Measurements from ENCODE around the gene FLYWCH2. TPM values are rescaled to one million over a fixed set of nuclear protein-coding genes. Genes with fewer than 3 reads are reported as not detected.
"Not testable (repeated sequence)": the region's sequence is repeated elsewhere in the genome, so short reads cannot be mapped to it uniquely, and the experiment has no call there.

FLYWCH2 gene
- total RNA-seq, 1 experiment from 2014 or later: 23.9 TPM

DNA sequence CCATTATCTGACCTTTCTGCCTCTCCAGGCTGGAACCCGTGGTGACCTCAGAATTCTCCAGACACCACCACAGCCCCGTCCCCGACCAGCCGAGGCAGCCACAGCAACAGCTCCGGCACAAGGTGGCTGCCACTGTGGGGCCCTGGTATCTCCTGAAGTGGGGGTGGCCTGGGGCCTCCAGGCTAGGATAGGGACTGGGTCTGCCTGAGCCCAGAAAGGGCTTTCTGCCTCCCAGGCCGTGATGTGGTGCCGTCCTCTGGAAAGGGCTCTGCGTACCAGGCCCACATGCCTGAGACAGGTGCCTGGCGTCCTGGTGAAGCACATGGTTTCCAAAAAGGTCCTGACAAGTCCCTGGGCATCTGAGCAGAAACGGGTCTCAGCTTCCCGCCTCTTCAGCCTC, 45.8 kb downstream of the FLYWCH2 start:
- no TSS peak for BruUV-seq (replicated peaks)
- no peak overlapping the region for H3K27ac ChIP-seq (ENCODE audit: low read depth, low read length, poor library complexity, severe bottlenecking)
- TF ChIP-seq, protein P1, sequence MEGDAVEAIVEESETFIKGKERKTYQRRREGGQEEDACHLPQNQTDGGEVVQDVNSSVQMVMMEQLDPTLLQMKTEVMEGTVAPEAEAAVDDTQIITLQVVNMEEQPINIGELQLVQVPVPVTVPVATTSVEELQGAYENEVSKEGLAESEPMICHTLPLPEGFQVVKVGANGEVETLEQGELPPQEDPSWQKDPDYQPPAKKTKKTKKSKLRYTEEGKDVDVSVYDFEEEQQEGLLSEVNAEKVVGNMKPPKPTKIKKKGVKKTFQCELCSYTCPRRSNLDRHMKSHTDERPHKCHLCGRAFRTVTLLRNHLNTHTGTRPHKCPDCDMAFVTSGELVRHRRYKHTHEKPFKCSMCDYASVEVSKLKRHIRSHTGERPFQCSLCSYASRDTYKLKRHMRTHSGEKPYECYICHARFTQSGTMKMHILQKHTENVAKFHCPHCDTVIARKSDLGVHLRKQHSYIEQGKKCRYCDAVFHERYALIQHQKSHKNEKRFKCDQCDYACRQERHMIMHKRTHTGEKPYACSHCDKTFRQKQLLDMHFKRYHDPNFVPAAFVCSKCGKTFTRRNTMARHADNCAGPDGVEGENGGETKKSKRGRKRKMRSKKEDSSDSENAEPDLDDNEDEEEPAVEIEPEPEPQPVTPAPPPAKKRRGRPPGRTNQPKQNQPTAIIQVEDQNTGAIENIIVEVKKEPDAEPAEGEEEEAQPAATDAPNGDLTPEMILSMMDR (conservative IDR thresholded peaks at IDR 0.05; ENCODE audit: low read depth, low read length): no peak
- TF ChIP-seq EZH2 (IDR thresholded peaks at IDR 0.05; ENCODE audit: borderline replicate concordance, low read depth, low read length, poor library complexity, severe bottlenecking): no peak
- peaks cover 7% of the 10 kb centered on the region for H3K36me3 ChIP-seq (ENCODE audit: insufficient read depth, low read length, poor library complexity, severe bottlenecking)
- H3K4me3 ChIP-seq (ENCODE audit: low read depth, low read length, poor library complexity, severe bottlenecking): no peak overlapping the region
- H3K9me3 ChIP-seq (ENCODE audit: low read depth, low read length, poor library complexity, severe bottlenecking): no peaks in the 10 kb centered on the region
- peaks cover 5% of the 10 kb centered on the region for H3K4me1 ChIP-seq (ENCODE audit: insufficient read depth, low read length, poor library complexity, severe bottlenecking)
- ChIA-PET CTCF (no interaction called here), POLR2A (ENCODE audit: low non-redundant PET) (no interaction called here)
- no peak for DNase-seq (ENCODE audit: low spot score)
- intact Hi-C loops (cut with micrococcal nuclease; ENCODE audit: unreplicated experiment): loop anchor here (5.0 kb wide), 1 partner anchor 34 kb away; the partner anchor contains the start of gene KREMEN2
- H3K27me3 ChIP-seq (replicated peaks; ENCODE audit: insufficient read depth, low read depth, low read length, poor library complexity): no peaks in the 10 kb centered on the region

GRCh38 chr16:2929693-2930092, 46.7 kb downstream of the FLYWCH2 start:
- CTCF ChIA-PET: no interaction called here
- no TSS peak for BruUV-seq (replicated peaks)
- intact Hi-C loops (cut with micrococcal nuclease; ENCODE audit: unreplicated experiment): loop anchor here (5.0 kb wide), 1 partner anchor 33 kb away; the partner anchor contains the start of gene KREMEN2

GRCh38 chr16:2930236-2930635, 47.2 kb downstream of the FLYWCH2 start:
- intact Hi-C loops (cut with micrococcal nuclease; ENCODE audit: unreplicated experiment): no loop called here
- no TSS peak for BruUV-seq (replicated peaks)
- no peak overlapping the region for H3K4me3 ChIP-seq (ENCODE audit: low read depth, low read length, poor library complexity, severe bottlenecking)
- TF ChIP-seq, protein P1 (conservative IDR thresholded peaks at IDR 0.05; ENCODE audit: low read depth, low read length): no peak
- TF ChIP-seq EZH2 (IDR thresholded peaks at IDR 0.05; ENCODE audit: borderline replicate concordance, low read depth, low read length, poor library complexity, severe bottlenecking): no peak
- peaks cover 7% of the 10 kb centered on the region for H3K36me3 ChIP-seq (ENCODE audit: insufficient read depth, low read length, poor library complexity, severe bottlenecking)
- CTCF ChIA-PET: no interaction called here
- POLR2A ChIA-PET (ENCODE audit: low non-redundant PET): no interaction called here
- H3K9me3 ChIP-seq (ENCODE audit: low read depth, low read length, poor library complexity, severe bottlenecking): no peaks in the 10 kb centered on the region
- H3K27me3 ChIP-seq (replicated peaks; ENCODE audit: insufficient read depth, low read depth, low read length, poor library complexity): no peaks in the 10 kb centered on the region
- DNase-seq (ENCODE audit: low spot score): no peak
- H3K27ac ChIP-seq (ENCODE audit: low read depth, low read length, poor library complexity, severe bottlenecking): no peak overlapping the region
- peaks cover 5% of the 10 kb centered on the region for H3K4me1 ChIP-seq (ENCODE audit: insufficient read depth, low read length, poor library complexity, severe bottlenecking)

More at GRCh38 chr16:2929693-2930092, 46.7 kb downstream of the FLYWCH2 start:
- Histone ChIP-seq H3K9me3 (ENCODE audit: low read depth, low read length, poor library complexity, severe bottlenecking) (no peaks in the 10 kb centered on the region), H3K27ac (ENCODE audit: low read depth, low read length, poor library complexity, severe bottlenecking) (no peak overlapping the region), H3K4me1 (ENCODE audit: insufficient read depth, low read length, poor library complexity, severe bottlenecking) (peaks cover 5% of the 10 kb centered on the region), H3K36me3 (ENCODE audit: insufficient read depth, low read length, poor library complexity, severe bottlenecking) (peaks cover 7% of the 10 kb centered on the region), H3K4me3 (ENCODE audit: low read depth, low read length, poor library complexity, severe bottlenecking) (no peak overlapping the region), H3K27me3 (replicated peaks; ENCODE audit: insufficient read depth, low read depth, low read length, poor library complexity) (no peaks in the 10 kb centered on the region)
- POLR2A ChIA-PET (ENCODE audit: low non-redundant PET): no interaction called here
- no peak for TF ChIP-seq EZH2 (IDR thresholded peaks at IDR 0.05; ENCODE audit: borderline replicate concordance, low read depth, low read length, poor library complexity, severe bottlenecking)
- TF ChIP-seq, protein P1 (conservative IDR thresholded peaks at IDR 0.05; ENCODE audit: low read depth, low read length): no peak
- DNase-seq (ENCODE audit: low spot score): no peak

GRCh38 chr16:2931231-2931914, 48.4 kb downstream of the FLYWCH2 start:
- H3K9me3 ChIP-seq (ENCODE audit: low read depth, low read length, poor library complexity, severe bottlenecking); BruUV-seq (replicated peaks); H3K27ac ChIP-seq (ENCODE audit: low read depth, low read length, poor library complexity, severe bottlenecking); H3K27me3 ChIP-seq (replicated peaks; ENCODE audit: insufficient read depth, low read depth, low read length, poor library complexity); POLR2A ChIA-PET (ENCODE audit: low non-redundant PET); intact Hi-C loops (cut with micrococcal nuclease; ENCODE audit: unreplicated experiment); H3K4me3 ChIP-seq (ENCODE audit: low read depth, low read length, poor library complexity, severe bottlenecking); H3K4me1 ChIP-seq (ENCODE audit: insufficient read depth, low read length, poor library complexity, severe bottlenecking); DNase-seq (ENCODE audit: low spot score); CTCF ChIA-PET; H3K36me3 ChIP-seq (ENCODE audit: insufficient read depth, low read length, poor library complexity, severe bottlenecking): not testable (repeated sequence)
